Epithelial cell of prostate (primary cell): ENCODE results near the gene INPP4B.

Source experiments
- DNase-seq: peaks from one replicate; pipeline ENCODE4 v3.0.0-alpha.2; 2011; ENCODE audit warnings: low read depth, low spot score
- H3K27ac ChIP-seq: fragments of 450-650 bp; 2 replicates; pipeline ENCODE4 v1.5.1; 2017; ENCODE audit warnings: mild to moderate bottlenecking

Gene INPP4B

DNA sequence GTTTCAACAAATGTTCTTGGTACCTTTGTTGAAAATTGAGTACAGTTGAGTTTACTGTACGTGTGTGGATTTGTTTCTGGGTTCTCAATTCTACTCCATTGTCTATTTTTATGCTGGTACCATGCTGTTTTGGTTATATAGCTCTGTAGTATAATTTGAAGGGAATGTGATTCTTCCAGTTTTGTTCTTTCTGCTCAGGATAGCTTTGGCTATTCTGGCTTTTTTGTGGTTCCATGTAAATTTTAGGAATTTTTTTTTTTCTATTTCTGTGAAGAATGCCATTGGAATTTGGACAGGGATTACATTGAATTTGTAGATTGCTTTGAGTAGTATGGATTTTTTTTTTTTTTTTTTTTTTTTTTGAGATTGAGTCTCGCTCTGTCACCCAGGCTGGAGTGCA lies 836.4 kb downstream of the INPP4B start:
- H3K27ac ChIP-seq = no peak overlapping the region
- no peak for DNase-seq

DNA sequence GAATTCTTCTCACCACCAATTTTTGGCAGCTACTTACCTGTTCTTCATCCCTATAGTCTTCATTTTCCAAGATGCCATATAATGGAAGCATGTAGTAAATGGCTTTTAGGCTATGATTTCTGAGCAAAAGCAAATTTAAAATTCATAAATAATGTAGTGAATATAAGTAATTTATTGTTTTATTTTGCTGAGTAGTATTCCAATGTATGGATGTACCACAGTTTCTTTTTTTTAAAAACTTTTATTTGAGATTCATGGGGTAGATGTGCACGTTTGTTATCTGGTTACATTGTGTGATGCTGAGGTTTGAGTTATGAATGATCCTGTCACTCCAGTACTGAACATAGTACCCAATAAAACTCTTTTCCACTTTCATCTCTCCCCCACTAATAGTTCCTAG lies 840.6 kb downstream of the INPP4B start:
- no peak overlapping the region for H3K27ac ChIP-seq
- DNase-seq = no peak

DNA sequence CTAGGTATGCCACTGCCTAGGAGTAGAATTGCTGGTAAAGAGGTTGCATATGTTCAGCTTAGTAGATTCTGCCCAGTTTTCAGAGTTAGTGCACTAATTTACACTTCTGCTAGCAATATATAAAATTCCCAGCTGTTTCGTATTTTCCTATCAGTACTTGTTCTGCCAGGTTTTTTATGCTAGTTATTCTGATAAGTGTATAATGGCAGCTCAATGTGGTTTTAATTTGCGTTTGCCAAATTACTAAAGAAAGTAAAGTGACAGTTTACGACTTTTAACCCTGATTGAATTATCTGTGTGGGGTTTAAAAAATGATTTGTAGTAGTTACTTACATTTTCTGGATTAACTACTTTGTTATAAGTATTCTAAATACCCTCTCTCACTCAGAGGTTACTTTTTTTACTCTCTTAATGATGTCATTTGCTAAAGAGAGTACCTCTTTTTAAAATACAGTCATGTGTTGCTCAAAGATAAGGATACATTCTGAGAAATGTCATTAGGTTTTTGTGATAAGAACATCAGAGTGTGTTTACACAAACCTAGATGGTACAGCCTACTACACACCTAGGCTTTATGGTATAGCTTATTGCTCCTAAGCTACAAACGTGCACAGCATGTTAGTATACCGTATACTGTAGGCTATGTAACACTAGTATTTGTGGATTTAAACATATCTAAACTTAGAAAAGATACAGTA lies 846.5 kb downstream of the INPP4B start:
- no peak overlapping the region for H3K27ac ChIP-seq
- no peak for DNase-seq

DNA sequence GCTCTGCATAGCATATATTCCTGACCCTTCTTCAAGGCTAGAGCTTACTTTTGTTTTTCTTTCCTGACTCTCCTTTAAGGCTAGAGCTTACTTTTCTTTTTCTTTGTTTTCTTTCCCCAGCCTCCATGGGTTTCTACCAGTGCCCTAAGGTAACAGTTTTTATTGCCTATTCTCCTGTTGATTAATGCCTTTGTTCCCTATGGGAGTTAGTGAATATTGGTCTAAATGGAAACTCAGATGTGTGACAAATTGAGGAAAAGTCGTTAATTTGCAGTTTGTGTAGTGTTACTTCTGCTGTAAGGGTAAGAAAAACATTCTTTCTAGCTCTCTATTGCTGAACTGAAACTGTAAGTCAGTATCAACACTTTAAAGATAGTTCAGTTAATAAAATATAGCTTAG lies 851.0 kb downstream of the INPP4B start:
- no peak for DNase-seq
- no peak overlapping the region for H3K27ac ChIP-seq

DNA sequence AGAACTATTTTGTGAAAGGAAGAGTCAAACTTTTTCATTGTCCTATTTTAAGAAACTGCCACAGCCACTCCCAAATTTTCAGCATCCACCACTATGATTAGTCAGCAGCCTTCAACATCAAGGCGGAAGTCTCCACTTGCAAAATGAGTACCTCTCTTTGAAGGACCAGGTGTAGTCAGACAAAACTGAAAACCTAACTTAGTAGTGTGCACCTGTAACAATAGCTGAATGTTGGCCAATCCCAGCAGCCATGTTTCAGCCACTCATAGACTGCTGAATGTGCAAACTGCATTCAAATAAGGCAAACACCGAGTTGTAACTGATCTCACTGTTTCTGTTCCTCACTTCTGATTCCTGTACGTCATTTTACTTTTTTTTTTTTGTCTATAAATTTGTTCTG lies 868.7 kb downstream of the INPP4B start:
- DNase-seq = no peak

More for the DNA sequence above, 868.7 kb downstream of the INPP4B start:
- no peak overlapping the region for H3K27ac ChIP-seq
